Kidney (tissue), 14 donors: ENCODE measurements around the gene ACTMAP. TPM values are rescaled to one million over a fixed set of nuclear protein-coding genes. Genes with fewer than 3 reads are reported as not detected.
"Not testable (repeated sequence)": the region's sequence is repeated elsewhere in the genome, so short reads cannot be mapped to it uniquely, and the experiment has no call there.

Source experiments
- DNase-seq, 5 donors: peaks; one replicate each; pipeline ENCODE4 v3.0.0-alpha.2; 2013 to 2020
- FAIRE-seq: peaks from 2 replicates; lab custom pipeline; 2012; peaks lifted over from hg19 to GRCh38; lab: Jason Lieb, UNC
- H3K27ac ChIP-seq, 2 donors: one replicate each; pipeline ENCODE4 v1.7.0; 2013; ENCODE audit warnings: low read depth in 2 of 2, low read length in 2 of 2, inconsistent platforms in 1 of 2
- H3K27me3 ChIP-seq: one replicate; pipeline ENCODE4 v1.7.1; 2013; ENCODE audit warnings: low read length, inconsistent platforms; ENCODE audit not compliant: control insufficient read depth, insufficient read depth
- H3K36me3 ChIP-seq, 3 donors: one replicate each; pipeline versions ENCODE4 v1.7.0 to v1.7.1; 2013; ENCODE audit warnings: low read length in 3 of 3, control low read depth in 1 of 3, inconsistent platforms in 1 of 3; ENCODE audit not compliant: insufficient read depth in 3 of 3, control insufficient read depth in 2 of 3
- H3K4me1 ChIP-seq, 3 donors: one replicate each; pipeline versions ENCODE4 v1.7.0 to v1.7.1; 2013; ENCODE audit warnings: low read length in 3 of 3, inconsistent platforms in 1 of 3, low read depth in 1 of 3; ENCODE audit not compliant: control insufficient read depth in 2 of 3, insufficient read depth in 2 of 3
- H3K4me3 ChIP-seq, 3 donors: one replicate each; pipeline versions ENCODE4 v1.7.0 to v1.8.1; 2013; ENCODE audit warnings: low read length in 3 of 3, control low read depth in 1 of 3, inconsistent platforms in 1 of 3
- H3K9ac ChIP-seq, 3 donors: one replicate each; pipeline versions ENCODE4 v1.7.0 to v1.7.1; 2013; ENCODE audit warnings: low read length in 3 of 3, control low read depth in 1 of 3, inconsistent platforms in 1 of 3
- H3K9me3 ChIP-seq, 3 donors: one replicate each; pipeline versions ENCODE4 v1.7.0 to v1.7.1; 2013; ENCODE audit warnings: low read length in 3 of 3, control low read depth in 1 of 3, inconsistent platforms in 1 of 3; ENCODE audit not compliant: control insufficient read depth in 2 of 3, insufficient read depth in 1 of 3
- intact Hi-C: fragments of 100-400 bp; cut with DNase I; formaldehyde crosslinking; loops from one replicate; pipeline ENCODE4 v1.11.1; 2022
- polyA plus RNA-seq: library from polyadenylated mRNA; stranded (reverse); fragments of 350-450 nt; fragmentation: Illumina TruSeq; extraction: RNeasy Lipid Tissue Mini Kit (QIAGEN cat#74804); gene quantifications from one replicate; pipeline ENCODE4 v1.2.3, GENCODE V29; 2014; ENCODE audit warnings: low read depth, low replicate concordance; ENCODE audit not compliant: insufficient read depth
- total RNA-seq: library from RNA; stranded (reverse); fragmentation: NEBNext Ultra II Directional; extraction: Animal tissue kit (Norgen Biotek cat#: 25700); gene quantifications from one replicate; pipeline ENCODE4 v1.2.1, GENCODE V29; 2021
- TF ChIP-seq, protein P1 (sequence below): IDR thresholded peaks from 3 replicates; pipeline ENCODE4 v1.5.1; 2012; ENCODE audit warnings: mild to moderate bottlenecking, moderate library complexity, borderline replicate concordance; ENCODE audit not compliant: insufficient read depth; ENCODE audit errors: extremely low read depth
- donor health status: control.
- donor health status: control.
- donor health status: control.
- donor health status: control.
- donor health status: control.
- donor health status: DM: yes; HTN: yes; CAD: no.
- donor health status: Normal renal cell carcinoma (clear cell type).

The ACTMAP gene
- total and polyA plus RNA-seq, 2 donors from 2014 or later, result 8.7 to 8.9 TPM

DNA sequence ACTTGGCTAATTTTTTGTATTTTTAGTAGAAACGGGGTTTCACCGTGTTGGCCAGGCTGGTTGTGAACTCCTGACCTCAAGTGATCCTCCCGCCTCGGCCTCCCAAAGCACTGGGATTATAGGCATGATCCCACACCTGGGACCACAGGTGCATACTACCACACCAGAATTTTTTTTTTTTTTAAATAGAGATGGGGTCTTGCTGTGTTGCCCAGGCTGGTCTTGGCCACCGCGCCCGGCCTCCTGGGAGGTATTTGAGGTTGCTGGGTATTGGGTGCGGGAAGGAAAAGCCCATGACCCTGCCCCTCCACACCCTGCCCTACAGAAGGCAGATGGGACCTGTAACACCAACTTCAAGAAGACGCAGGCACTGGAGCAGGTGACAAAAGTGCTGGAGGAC lies 13.6 kb downstream of the ACTMAP start:
- TF ChIP-seq, protein P1, sequence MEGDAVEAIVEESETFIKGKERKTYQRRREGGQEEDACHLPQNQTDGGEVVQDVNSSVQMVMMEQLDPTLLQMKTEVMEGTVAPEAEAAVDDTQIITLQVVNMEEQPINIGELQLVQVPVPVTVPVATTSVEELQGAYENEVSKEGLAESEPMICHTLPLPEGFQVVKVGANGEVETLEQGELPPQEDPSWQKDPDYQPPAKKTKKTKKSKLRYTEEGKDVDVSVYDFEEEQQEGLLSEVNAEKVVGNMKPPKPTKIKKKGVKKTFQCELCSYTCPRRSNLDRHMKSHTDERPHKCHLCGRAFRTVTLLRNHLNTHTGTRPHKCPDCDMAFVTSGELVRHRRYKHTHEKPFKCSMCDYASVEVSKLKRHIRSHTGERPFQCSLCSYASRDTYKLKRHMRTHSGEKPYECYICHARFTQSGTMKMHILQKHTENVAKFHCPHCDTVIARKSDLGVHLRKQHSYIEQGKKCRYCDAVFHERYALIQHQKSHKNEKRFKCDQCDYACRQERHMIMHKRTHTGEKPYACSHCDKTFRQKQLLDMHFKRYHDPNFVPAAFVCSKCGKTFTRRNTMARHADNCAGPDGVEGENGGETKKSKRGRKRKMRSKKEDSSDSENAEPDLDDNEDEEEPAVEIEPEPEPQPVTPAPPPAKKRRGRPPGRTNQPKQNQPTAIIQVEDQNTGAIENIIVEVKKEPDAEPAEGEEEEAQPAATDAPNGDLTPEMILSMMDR, result no peak
- H3K9me3 ChIP-seq, result no peaks in the 10 kb centered on the region
- no peaks in the 10 kb centered on the region for H3K27me3 ChIP-seq
- no peak overlapping the region for H3K9ac ChIP-seq
- peaks cover 4 to 50% (median 35%) of the 10 kb centered on the region in 3 donors for H3K36me3 ChIP-seq
- no peak overlapping the region for H3K4me3 ChIP-seq
- H3K4me1 ChIP-seq, result no peaks in the 10 kb centered on the region
- FAIRE-seq, result no peak
- DNase-seq, result no peak
- no peak overlapping the region for H3K27ac ChIP-seq
- intact Hi-C loops, result no loop called here

DNA sequence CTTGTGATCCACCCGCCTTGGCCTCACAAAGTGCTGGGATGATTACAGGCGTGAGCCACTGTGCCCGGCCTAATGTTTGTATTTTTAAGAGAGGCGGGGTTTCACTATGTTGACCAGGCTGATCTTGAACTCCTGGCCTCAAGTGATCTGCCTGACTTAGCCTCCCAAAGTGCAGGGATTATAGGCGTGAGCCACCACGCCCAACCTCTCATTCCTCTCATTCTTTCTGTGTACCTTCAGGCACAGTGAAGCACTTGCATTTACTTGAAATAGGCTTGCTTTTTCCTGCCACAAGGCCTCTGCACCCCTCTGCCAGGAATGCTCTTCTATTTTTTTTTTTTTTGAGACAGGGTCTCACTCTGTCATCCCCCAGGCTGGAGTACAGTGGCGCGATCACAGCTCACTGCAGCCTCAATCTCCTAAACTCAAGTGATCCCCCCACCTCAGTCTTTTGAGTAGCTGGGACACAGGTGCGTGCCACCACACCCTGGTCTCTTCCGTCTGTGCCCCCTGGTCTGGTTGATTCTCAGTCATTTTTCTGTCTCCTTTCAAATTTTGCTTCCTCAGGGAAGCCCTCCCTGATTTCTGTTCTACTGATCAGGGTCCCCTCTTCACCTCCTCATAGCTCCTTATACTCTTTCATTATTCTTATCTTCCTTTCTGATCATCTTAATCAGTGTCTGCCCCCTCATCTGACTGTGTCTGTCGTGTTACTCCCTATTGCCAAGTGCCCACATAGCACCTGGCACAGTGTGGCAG lies 15.1 kb downstream of the ACTMAP start:
- H3K27me3 ChIP-seq, result no peaks in the 10 kb centered on the region
- intact Hi-C loops, result no loop called here
- no peak for DNase-seq
- peaks cover 4 to 57% (median 43%) of the 10 kb centered on the region in 3 donors for H3K36me3 ChIP-seq
- no peaks in the 10 kb centered on the region for H3K9me3 ChIP-seq
- no peak overlapping the region for H3K27ac ChIP-seq
- H3K4me3 ChIP-seq, result no peak overlapping the region
- no peaks in the 10 kb centered on the region for H3K4me1 ChIP-seq
- TF ChIP-seq, protein P1, result no peak
- H3K9ac ChIP-seq, result no peak overlapping the region
- FAIRE-seq, result no peak

DNA sequence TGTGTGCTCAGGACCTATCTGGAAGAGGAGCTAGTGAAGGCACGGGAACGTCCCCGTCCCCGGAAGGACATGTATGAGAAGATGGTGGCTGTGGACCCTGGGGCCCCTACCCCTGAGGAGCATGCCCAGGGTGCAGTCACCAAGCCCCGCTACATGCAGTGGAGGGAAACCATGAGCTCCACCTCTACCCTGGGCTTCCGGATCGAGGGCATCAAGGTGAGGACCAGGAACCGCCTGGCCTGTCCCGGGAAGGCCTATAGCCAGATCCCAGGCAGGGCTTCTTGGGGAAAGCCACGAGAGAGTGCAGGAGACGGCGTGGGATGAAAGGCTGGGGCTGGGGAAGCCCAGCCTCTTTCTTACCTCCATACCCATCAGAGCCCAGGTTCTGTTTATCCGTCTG lies 17.1 kb downstream of the ACTMAP start:
- DNase-seq (no peak), FAIRE-seq (no peak)
- Histone ChIP-seq H3K4me3 (no peak overlapping the region), H3K36me3 (peaks cover 2 to 54% (median 39%) of the 10 kb centered on the region in 3 donors), H3K4me1 (no peaks in the 10 kb centered on the region), H3K9me3 (no peaks in the 10 kb centered on the region), H3K27me3 (no peaks in the 10 kb centered on the region), H3K27ac (no peak overlapping the region), H3K9ac (no peak overlapping the region)
- intact Hi-C loops, result no loop called here
- TF ChIP-seq, protein P1, result no peak

DNA sequence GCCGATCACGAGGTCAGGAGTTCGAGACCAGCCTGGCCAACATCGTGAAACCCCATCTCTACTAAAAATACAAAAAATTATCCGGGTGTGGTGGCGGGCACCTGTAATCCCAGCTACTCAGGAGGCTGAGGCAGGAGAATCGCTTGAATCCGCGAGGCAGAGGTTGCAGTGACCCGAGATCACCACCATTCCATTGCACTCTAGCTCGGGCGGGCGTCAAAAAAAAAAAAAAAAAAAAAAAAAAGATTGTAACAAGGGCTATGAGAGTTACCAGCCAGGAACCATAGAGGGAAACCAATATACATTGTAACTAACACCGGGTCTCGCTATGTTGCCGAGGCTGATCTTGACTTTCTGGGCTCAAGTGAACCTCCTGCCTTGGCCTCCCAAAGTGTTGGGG lies 18.0 kb downstream of the ACTMAP start:
- intact Hi-C loops, result not testable (repeated sequence)

DNA sequence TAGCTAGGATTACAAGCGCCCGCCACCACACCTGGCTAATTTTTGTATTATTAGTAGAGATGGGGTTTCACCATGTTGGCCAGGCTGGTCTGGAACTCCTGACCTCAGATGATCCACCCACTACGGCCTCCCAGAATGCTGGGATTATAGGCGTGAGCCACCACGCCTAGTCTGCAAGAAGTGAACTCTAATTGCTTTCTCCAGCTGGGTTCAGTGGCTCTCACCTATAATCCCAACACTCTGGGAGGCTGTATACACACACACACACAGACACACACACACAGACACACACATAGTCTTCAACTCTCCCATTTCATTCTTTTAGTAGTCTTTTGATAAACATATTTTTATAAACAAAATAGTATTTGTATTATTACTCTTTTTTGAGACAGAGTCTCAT lies 20.2 kb downstream of the ACTMAP start:
- H3K4me3 ChIP-seq, H3K27ac ChIP-seq, FAIRE-seq, H3K27me3 ChIP-seq, intact Hi-C loops, H3K9ac ChIP-seq, H3K9me3 ChIP-seq, H3K4me1 ChIP-seq, DNase-seq: not testable (repeated sequence)
- peaks cover 2 to 55% (median 32%) of the 10 kb centered on the region in 3 donors for H3K36me3 ChIP-seq

More for the DNA sequence above, 18.0 kb downstream of the ACTMAP start:
- H3K4me1 ChIP-seq, H3K9me3 ChIP-seq, H3K9ac ChIP-seq, DNase-seq, H3K27ac ChIP-seq, H3K27me3 ChIP-seq, FAIRE-seq, H3K4me3 ChIP-seq: not testable (repeated sequence)
- H3K36me3 ChIP-seq, result peaks cover 4 to 53% (median 41%) of the 10 kb centered on the region in 3 donors
